H9 (cell line): Measurements from ENCODE around the gene LHX4. TPM values are rescaled to one million over a fixed set of nuclear protein-coding genes. Genes with fewer than 3 reads are reported as not detected.

ENCODE experiments used
- DNase-seq: peaks from one replicate; pipeline ENCODE4 v3.0.0-alpha.2; 2017
- H2AFZ ChIP-seq: one replicate; pipeline ENCODE4 v1.6.1; 2013; ENCODE audit warnings: mild to moderate bottlenecking, low read length, control low read depth, moderate library complexity
- H2AK5ac ChIP-seq: 2 replicates; pipeline ENCODE4 v1.6.1; 2013; ENCODE audit warnings: low read length, control low read depth, mixed read lengths; ENCODE audit not compliant: insufficient read length
- H2BK120ac ChIP-seq: one replicate; pipeline ENCODE4 v1.6.1; 2013; ENCODE audit warnings: low read depth, mild to moderate bottlenecking, low read length, control low read depth, inconsistent platforms; ENCODE audit not compliant: poor library complexity, severe bottlenecking
- H2BK12ac ChIP-seq: 2 replicates; pipeline ENCODE4 v1.6.1; 2013; ENCODE audit warnings: low read length, control low read depth, mixed read lengths, low read depth; ENCODE audit not compliant: insufficient read length
- H2BK15ac ChIP-seq: 2 replicates; pipeline ENCODE4 v1.6.1; 2013; ENCODE audit warnings: low read depth, low read length, control low read depth
- H2BK20ac ChIP-seq: one replicate; pipeline ENCODE4 v1.6.1; 2013; ENCODE audit warnings: low read depth, mild to moderate bottlenecking, low read length, control low read depth, inconsistent platforms; ENCODE audit not compliant: poor library complexity, severe bottlenecking
- H2BK5ac ChIP-seq: 2 replicates; pipeline ENCODE4 v1.6.1; 2013; ENCODE audit warnings: low read length, control low read depth, mixed read lengths; ENCODE audit not compliant: insufficient read length
- H3K14ac ChIP-seq: 2 replicates; pipeline ENCODE4 v1.6.1; 2013; ENCODE audit warnings: low read length, control low read depth; ENCODE audit not compliant: insufficient read depth
- H3K18ac ChIP-seq: 2 replicates; pipeline ENCODE4 v1.6.1; 2013; ENCODE audit warnings: low read depth, mild to moderate bottlenecking, mixed read lengths, low read length, control low read depth; ENCODE audit not compliant: insufficient read length
- H3K23ac ChIP-seq: 2 replicates; pipeline ENCODE4 v1.6.1; 2013; ENCODE audit warnings: low read length, control low read depth, mixed read lengths, low read depth; ENCODE audit not compliant: insufficient read length
- H3K23me2 ChIP-seq: 2 replicates; pipeline ENCODE4 v1.6.1; 2013; ENCODE audit warnings: low read depth, mild to moderate bottlenecking, mixed read lengths, low read length, control low read depth; ENCODE audit not compliant: insufficient read length, poor library complexity, severe bottlenecking
- H3K27ac ChIP-seq: 2 replicates; pipeline ENCODE4 v1.5.1; 2013; ENCODE audit warnings: low read length, control low read depth, mixed read lengths, low read depth; ENCODE audit not compliant: insufficient read length
- H3K27me3 ChIP-seq: 2 replicates; pipeline ENCODE4 v1.6.1; 2013; ENCODE audit warnings: low read length, control low read depth, inconsistent platforms; ENCODE audit not compliant: insufficient read depth
- H3K4ac ChIP-seq: 2 replicates; pipeline ENCODE4 v1.6.1; 2013; ENCODE audit warnings: low read depth, mild to moderate bottlenecking, control low read depth, inconsistent platforms, low read length, moderate library complexity
- H3K4me1 ChIP-seq: 2 replicates; pipeline ENCODE4 v1.6.1; 2013; ENCODE audit warnings: low read length, control low read depth, inconsistent platforms; ENCODE audit not compliant: insufficient read depth
- H3K4me2 ChIP-seq: 2 replicates; pipeline ENCODE4 v1.6.1; 2013; ENCODE audit warnings: low read length, control low read depth, mixed read lengths; ENCODE audit not compliant: insufficient read length, insufficient read depth
- H3K56ac ChIP-seq: 2 replicates; pipeline ENCODE4 v1.6.1; 2013; ENCODE audit warnings: low read depth, mild to moderate bottlenecking, mixed read lengths, low read length, control low read depth; ENCODE audit not compliant: insufficient read length
- H3K79me1 ChIP-seq: 2 replicates; pipeline ENCODE4 v1.6.1; 2013; ENCODE audit warnings: low read depth, mild to moderate bottlenecking, moderate library complexity, low read length, control low read depth, inconsistent platforms; ENCODE audit not compliant: insufficient read depth, poor library complexity, severe bottlenecking
- H3K79me2 ChIP-seq: 2 replicates; pipeline ENCODE4 v1.6.1; 2013; ENCODE audit warnings: low read length, control low read depth, inconsistent platforms; ENCODE audit not compliant: insufficient read depth
- H3K9ac ChIP-seq: 2 replicates; pipeline ENCODE4 v1.6.1; 2013; ENCODE audit warnings: low read length, control low read depth, mixed read lengths; ENCODE audit not compliant: insufficient read length; ENCODE audit errors: extremely low read depth
- H3K9me3 ChIP-seq: one replicate; pipeline ENCODE4 v1.6.1; 2013; ENCODE audit warnings: low read depth, low read length, inconsistent platforms; ENCODE audit not compliant: control insufficient read depth
- H3T11ph ChIP-seq: one replicate; pipeline ENCODE4 v1.6.1; 2013; ENCODE audit warnings: mild to moderate bottlenecking, low read length, control low read depth, inconsistent platforms
- H4K20me1 ChIP-seq: one replicate; pipeline ENCODE4 v1.6.1; 2013; ENCODE audit not compliant: control insufficient read depth, insufficient read length, insufficient read depth
- H4K5ac ChIP-seq: 2 replicates; pipeline ENCODE4 v1.6.1; 2013; ENCODE audit warnings: low read depth, mild to moderate bottlenecking, mixed read lengths, low read length, control low read depth; ENCODE audit not compliant: insufficient read length
- H4K8ac ChIP-seq: replicated peaks from 2 replicates; pipeline ENCODE4 v1.6.1; 2013; ENCODE audit warnings: low read length, control low read depth, mixed read lengths, low read depth; ENCODE audit not compliant: insufficient read length
- H4K91ac ChIP-seq: 2 replicates; pipeline ENCODE4 v1.6.1; 2013; ENCODE audit warnings: low read depth, mild to moderate bottlenecking, moderate library complexity, mixed read lengths, low read length, control low read depth; ENCODE audit not compliant: insufficient read length
- H3K27ac Mint-ChIP-seq, 3 experiments: 2 replicates in 2 of 3; 3 replicates in 1 of 3; pipeline ENCODE4 v1.8.0; 2020 to 2021; ENCODE audit warnings: mixed read lengths in 3 of 3, mild to moderate bottlenecking in 1 of 3, moderate library complexity in 1 of 3
- H3K27me3 Mint-ChIP-seq: 2 replicates; pipeline ENCODE4 v1.8.0; 2021; ENCODE audit warnings: low read depth, mild to moderate bottlenecking, moderate library complexity, mixed read lengths
- H3K36me3 Mint-ChIP-seq, 3 experiments: 2 replicates in 2 of 3; 3 replicates in 1 of 3; pipeline ENCODE4 v1.8.0; 2020 to 2021; ENCODE audit warnings: low read depth in 3 of 3, mixed read lengths in 3 of 3; ENCODE audit not compliant: insufficient read depth in 1 of 3
- H3K4me1 Mint-ChIP-seq, 2 experiments: 2 replicates each; pipeline ENCODE4 v1.8.0; 2020; ENCODE audit warnings: mixed read lengths in 2 of 2
- H3K4me3 Mint-ChIP-seq, 2 experiments: 2 replicates in 1 of 2; 3 replicates in 1 of 2; pipeline ENCODE4 v1.8.0; 2020 to 2021; ENCODE audit warnings: mild to moderate bottlenecking in 2 of 2, mixed read lengths in 2 of 2, moderate library complexity in 1 of 2
- H3K9me3 Mint-ChIP-seq, 2 experiments: 2 replicates in 1 of 2; 3 replicates in 1 of 2; pipeline ENCODE4 v1.8.0; 2020; ENCODE audit warnings: mild to moderate bottlenecking in 2 of 2, mixed read lengths in 2 of 2, moderate library complexity in 1 of 2
- WGBS: extraction: QIAGEN DNeasy Blood & Tissue Kit; methylation state at CpG from one replicate; pipeline ENCODE4 v1.1.7; 2013; ENCODE audit warnings: missing lambda C conversion rate, low lambda C conversion rate, mixed read lengths; ENCODE audit not compliant: insufficient read length; ENCODE audit errors: extremely low coverage; 5-methylcytosine and 5-hydroxymethylcytosine counted together
- total RNA-seq: library from RNA; stranded (reverse); gene quantifications from 2 replicates; pipeline ENCODE4 v1.2.1, GENCODE V29; 2021
- TF ChIP-seq, protein P1 (sequence below): fragments of 200-600 bp; sonication (generic); conservative IDR thresholded peaks from 3 replicates; pipeline ENCODE4 v1.8.0; 2021; ENCODE audit warnings: antibody characterized with exemption, mild to moderate bottlenecking

The LHX4 gene
- total RNA-seq, 1 experiment from 2014 or later: 1.9 TPM

DNA sequence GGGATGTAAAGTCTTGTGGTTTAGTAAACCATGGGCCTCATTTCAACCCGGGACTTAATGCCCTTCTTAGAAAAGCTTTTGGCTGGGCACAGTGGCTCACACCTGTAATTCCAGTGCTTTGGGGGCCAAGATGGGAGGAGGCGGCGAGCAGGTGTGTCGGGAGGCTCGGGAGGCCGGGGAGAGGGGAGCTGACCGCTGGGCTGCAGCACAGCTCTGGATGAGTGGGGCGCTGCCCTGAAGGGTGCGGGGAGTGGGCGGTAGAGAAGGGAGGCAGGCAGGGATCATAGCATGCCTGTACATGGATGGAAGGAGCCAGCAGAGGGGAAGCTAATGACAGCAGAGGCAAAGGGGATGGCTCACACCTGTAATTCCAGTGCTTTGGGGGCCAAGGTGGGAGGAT lies 31.0 kb downstream of the LHX4 start:
- H2BK12ac ChIP-seq: no peak overlapping the region
- H4K20me1 ChIP-seq: no peaks in the 10 kb centered on the region
- no peaks in the 10 kb centered on the region for H3K79me1 ChIP-seq
- no peak overlapping the region for H3K18ac ChIP-seq
- H2BK5ac ChIP-seq: no peak overlapping the region
- H3K23ac ChIP-seq: no peak overlapping the region
- H4K91ac ChIP-seq: no peak overlapping the region
- no peak overlapping the region for H3K9ac ChIP-seq
- no peaks in the 10 kb centered on the region for H3K9me3 Mint-ChIP-seq
- H2AK5ac ChIP-seq: no peak overlapping the region
- peaks cover 0 to 1% (median 0%) of the 10 kb centered on the region in 3 experiments; a peak in 2 of 7 replicates for H3K36me3 Mint-ChIP-seq
- TF ChIP-seq, protein P1, sequence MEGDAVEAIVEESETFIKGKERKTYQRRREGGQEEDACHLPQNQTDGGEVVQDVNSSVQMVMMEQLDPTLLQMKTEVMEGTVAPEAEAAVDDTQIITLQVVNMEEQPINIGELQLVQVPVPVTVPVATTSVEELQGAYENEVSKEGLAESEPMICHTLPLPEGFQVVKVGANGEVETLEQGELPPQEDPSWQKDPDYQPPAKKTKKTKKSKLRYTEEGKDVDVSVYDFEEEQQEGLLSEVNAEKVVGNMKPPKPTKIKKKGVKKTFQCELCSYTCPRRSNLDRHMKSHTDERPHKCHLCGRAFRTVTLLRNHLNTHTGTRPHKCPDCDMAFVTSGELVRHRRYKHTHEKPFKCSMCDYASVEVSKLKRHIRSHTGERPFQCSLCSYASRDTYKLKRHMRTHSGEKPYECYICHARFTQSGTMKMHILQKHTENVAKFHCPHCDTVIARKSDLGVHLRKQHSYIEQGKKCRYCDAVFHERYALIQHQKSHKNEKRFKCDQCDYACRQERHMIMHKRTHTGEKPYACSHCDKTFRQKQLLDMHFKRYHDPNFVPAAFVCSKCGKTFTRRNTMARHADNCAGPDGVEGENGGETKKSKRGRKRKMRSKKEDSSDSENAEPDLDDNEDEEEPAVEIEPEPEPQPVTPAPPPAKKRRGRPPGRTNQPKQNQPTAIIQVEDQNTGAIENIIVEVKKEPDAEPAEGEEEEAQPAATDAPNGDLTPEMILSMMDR: no peak
- H3K27ac Mint-ChIP-seq: peak overlapping the region in 2 of 3 experiments; percentile 13 to 77; a peak in 3 of 7 replicates
- no peak overlapping the region for H3K14ac ChIP-seq
- WGBS: no CpG with 5 or more reads among the region's 10 CpGs
- no peak overlapping the region for H2BK120ac ChIP-seq
- H3K4me2 ChIP-seq: no peak overlapping the region
- DNase-seq: no peak
- H2AFZ ChIP-seq: no peak overlapping the region
- H3T11ph ChIP-seq: no peak overlapping the region
- H2BK15ac ChIP-seq: no peak overlapping the region
- no peak overlapping the region for H4K8ac ChIP-seq
- H3K27ac ChIP-seq: no peak overlapping the region
- no peaks in the 10 kb centered on the region for H3K79me2 ChIP-seq
- H3K4me1 ChIP-seq: no peaks in the 10 kb centered on the region
- no peaks in the 10 kb centered on the region; the same call in 1 of the 2 replicates for H3K27me3 ChIP-seq
- no peak overlapping the region for H4K5ac ChIP-seq
- H3K4ac ChIP-seq: no peak overlapping the region
- H3K23me2 ChIP-seq: no peaks in the 10 kb centered on the region
- no peak overlapping the region for H2BK20ac ChIP-seq
- no peaks in the 10 kb centered on the region for H3K9me3 ChIP-seq
- H3K4me1 Mint-ChIP-seq: peaks cover 25 to 40% of the 10 kb centered on the region in 2 experiments
- H3K56ac ChIP-seq: no peak overlapping the region
- H3K4me3 Mint-ChIP-seq: no peak overlapping the region
- H3K27me3 Mint-ChIP-seq: peaks cover 11% of the 10 kb centered on the region
